Ectodermal cell (in vitro differentiated cells): ENCODE measurements around the gene SYNJ2.

Source experiments
- H3K27ac ChIP-seq: 2 replicates; pipeline ENCODE4 v1.7.0; 2013; ENCODE audit warnings: mild to moderate bottlenecking, low read depth, low read length; ENCODE audit not compliant: insufficient read depth, poor library complexity, severe bottlenecking
- H3K27me3 ChIP-seq: 2 replicates; pipeline ENCODE4 v1.7.0; 2013; ENCODE audit warnings: mild to moderate bottlenecking, low read length; ENCODE audit not compliant: insufficient read depth, control insufficient read depth, poor library complexity, severe bottlenecking
- H3K36me3 ChIP-seq: one replicate; pipeline ENCODE4 v1.7.0; 2013; ENCODE audit warnings: low read length; ENCODE audit not compliant: control insufficient read depth, insufficient read depth
- H3K4me1 ChIP-seq: one replicate; pipeline ENCODE4 v1.7.0; 2013; ENCODE audit warnings: low read length; ENCODE audit not compliant: control insufficient read depth, insufficient read depth
- H3K4me3 ChIP-seq: 2 replicates; pipeline ENCODE4 v1.7.0; 2013; ENCODE audit warnings: low read depth, low read length, control low read depth; ENCODE audit not compliant: insufficient read depth
- H3K9me3 ChIP-seq: 2 replicates; pipeline ENCODE4 v1.7.0; 2013; ENCODE audit warnings: mild to moderate bottlenecking, low read length, moderate library complexity; ENCODE audit not compliant: control insufficient read depth
- WGBS, 2 experiments: methylation state at CpG; one replicate each; pipeline ENCODE4 v1.1.7; 2013; ENCODE audit warnings: missing lambda C conversion rate in 2 of 2; 5-methylcytosine and 5-hydroxymethylcytosine counted together

The SYNJ2 gene

GRCh38 chr6:158051968-158052367, 70.3 kb downstream of the SYNJ2 start:
- Histone ChIP-seq H3K27me3 (no peaks in the 10 kb centered on the region), H3K36me3 (no peaks in the 10 kb centered on the region), H3K4me3 (no peak overlapping the region), H3K9me3 (no peaks in the 10 kb centered on the region), H3K4me1 (no peaks in the 10 kb centered on the region), H3K27ac (no peak overlapping the region)
- WGBS, 2 experiments: 92% methylated on average over 2 of the region's 2 CpGs

GRCh38 chr6:158053377-158054313, 72.0 kb downstream of the SYNJ2 start:
- Histone ChIP-seq H3K27me3 (no peaks in the 10 kb centered on the region), H3K9me3 (no peaks in the 10 kb centered on the region), H3K4me1 (no peaks in the 10 kb centered on the region), H3K36me3 (no peaks in the 10 kb centered on the region), H3K27ac (no peak overlapping the region), H3K4me3 (no peak overlapping the region)
- 85 to 86% methylated on average over 2 of the region's 2 CpGs for WGBS, 2 experiments

GRCh38 chr6:158056355-158056754, 74.7 kb downstream of the SYNJ2 start:
- 88% methylated on average over 9 of the region's 9 CpGs for WGBS, 2 experiments
- Histone ChIP-seq H3K27ac (no peak overlapping the region), H3K4me1 (no peaks in the 10 kb centered on the region), H3K27me3 (no peaks in the 10 kb centered on the region), H3K36me3 (no peaks in the 10 kb centered on the region), H3K4me3 (no peak overlapping the region), H3K9me3 (no peaks in the 10 kb centered on the region)

- Histone ChIP-seq H3K4me1 (no peaks in the 10 kb centered on the region), H3K9me3 (no peaks in the 10 kb centered on the region), H3K27ac (no peak overlapping the region), H3K27me3 (no peaks in the 10 kb centered on the region), H3K36me3 (no peaks in the 10 kb centered on the region), H3K4me3 (no peak overlapping the region)
- 95% methylated on average over 9 of the region's 9 CpGs for WGBS, 2 experiments
Measured at GRCh38 chr6:158056804-158057203, 75.1 kb downstream of the SYNJ2 start.

GRCh38 chr6:158057213-158057987, 75.7 kb downstream of the SYNJ2 start:
- WGBS, 2 experiments: 92% methylated on average over 21 of the region's 21 CpGs
- Histone ChIP-seq H3K9me3 (no peaks in the 10 kb centered on the region), H3K4me3 (no peak overlapping the region), H3K27me3 (no peaks in the 10 kb centered on the region), H3K27ac (no peak overlapping the region), H3K4me1 (no peaks in the 10 kb centered on the region), H3K36me3 (no peaks in the 10 kb centered on the region)

- Histone ChIP-seq H3K27ac (no peak overlapping the region), H3K9me3 (no peaks in the 10 kb centered on the region), H3K4me3 (no peak overlapping the region), H3K4me1 (no peaks in the 10 kb centered on the region), H3K36me3 (no peaks in the 10 kb centered on the region), H3K27me3 (no peaks in the 10 kb centered on the region)
- WGBS, 2 experiments: 100% methylated on average over 1 of the region's 1 CpG; no CpG with 5 or more reads in 1 of the 2 experiments
Measured at GRCh38 chr6:158058171-158058651, 76.5 kb downstream of the SYNJ2 start.

GRCh38 chr6:158059108-158059507, 77.4 kb downstream of the SYNJ2 start:
- no peak overlapping the region for H3K27ac ChIP-seq
- H3K9me3 ChIP-seq: no peaks in the 10 kb centered on the region
- WGBS, 2 experiments: 95 to 96% methylated on average over 13 of the region's 13 CpGs
- H3K4me3 ChIP-seq: no peak overlapping the region
- no peaks in the 10 kb centered on the region for H3K4me1 ChIP-seq
- H3K36me3 ChIP-seq: no peaks in the 10 kb centered on the region
- H3K27me3 ChIP-seq: no peaks in the 10 kb centered on the region

- no peaks in the 10 kb centered on the region for H3K27me3 ChIP-seq
- no peak overlapping the region for H3K27ac ChIP-seq
- WGBS, 2 experiments: 94 to 95% methylated on average over 11 of the region's 11 CpGs
- H3K4me1 ChIP-seq: no peaks in the 10 kb centered on the region
- H3K4me3 ChIP-seq: no peak overlapping the region
- no peaks in the 10 kb centered on the region for H3K9me3 ChIP-seq
- no peaks in the 10 kb centered on the region for H3K36me3 ChIP-seq
Measured at GRCh38 chr6:158060455-158061360, 79.0 kb downstream of the SYNJ2 start.

GRCh38 chr6:158061361-158061708, 79.7 kb downstream of the SYNJ2 start:
- no peaks in the 10 kb centered on the region for H3K9me3 ChIP-seq
- no peak overlapping the region for H3K27ac ChIP-seq
- H3K4me3 ChIP-seq: no peak overlapping the region
- H3K36me3 ChIP-seq: no peaks in the 10 kb centered on the region
- H3K4me1 ChIP-seq: no peaks in the 10 kb centered on the region
- H3K27me3 ChIP-seq: no peaks in the 10 kb centered on the region
- WGBS, 2 experiments: 94 to 98% methylated on average over 5 of the region's 5 CpGs
